IPS DF 6.9 (cell line): ENCODE results near the gene NFXL1.

ENCODE experiments used
- DNase-seq: peaks from one replicate; pipeline ENCODE4 v3.0.0-alpha.2; 2013; ENCODE audit warnings: low read depth, low spot score
- H3K27ac ChIP-seq: one replicate; pipeline ENCODE4 v1.5.1; 2013; ENCODE audit warnings: low read length, control low read depth
- H3K27me3 ChIP-seq: 2 replicates; pipeline ENCODE4 v1.6.1; 2013; ENCODE audit warnings: mild to moderate bottlenecking, low read length; ENCODE audit not compliant: control insufficient read depth, insufficient read depth
- H3K36me3 ChIP-seq: 2 replicates; pipeline ENCODE4 v1.6.1; 2013; ENCODE audit warnings: low read length; ENCODE audit not compliant: control insufficient read depth, insufficient read depth
- H3K4me1 ChIP-seq: 2 replicates; pipeline ENCODE4 v1.6.1; 2013; ENCODE audit warnings: low read length; ENCODE audit not compliant: control insufficient read depth, insufficient read depth
- H3K4me3 ChIP-seq: 2 replicates; pipeline ENCODE4 v1.5.1; 2013; ENCODE audit warnings: mild to moderate bottlenecking, low read length
- H3K9me3 ChIP-seq: 2 replicates; pipeline ENCODE4 v1.6.1; 2013; ENCODE audit warnings: low read length, inconsistent platforms; ENCODE audit not compliant: control insufficient read depth, insufficient read depth
- WGBS: extraction: QIAGEN DNeasy Blood & Tissue Kit; methylation state at CpG from one replicate; pipeline ENCODE4 v1.1.7; 2013; ENCODE audit warnings: mixed read lengths, missing lambda C conversion rate; ENCODE audit not compliant: insufficient read length, insufficient coverage; 5-methylcytosine and 5-hydroxymethylcytosine counted together

The NFXL1 gene

GRCh38 chr4:47837094-47837907, 77.1 kb downstream of the NFXL1 start:
- Histone ChIP-seq H3K4me3 (peak overlapping the region; percentile 56), H3K27ac (no peak overlapping the region), H3K9me3 (no peaks in the 10 kb centered on the region), H3K36me3 (no peaks in the 10 kb centered on the region; the same call in 1 of the 2 replicates), H3K27me3 (no peaks in the 10 kb centered on the region), H3K4me1 (0 out of 2 replicates have a peak, but pooled peaks cover 3% of the 10 kb centered on the region)
- no peak for DNase-seq
- no CpG with 5 or more reads among the region's 58 CpGs for WGBS

DNA sequence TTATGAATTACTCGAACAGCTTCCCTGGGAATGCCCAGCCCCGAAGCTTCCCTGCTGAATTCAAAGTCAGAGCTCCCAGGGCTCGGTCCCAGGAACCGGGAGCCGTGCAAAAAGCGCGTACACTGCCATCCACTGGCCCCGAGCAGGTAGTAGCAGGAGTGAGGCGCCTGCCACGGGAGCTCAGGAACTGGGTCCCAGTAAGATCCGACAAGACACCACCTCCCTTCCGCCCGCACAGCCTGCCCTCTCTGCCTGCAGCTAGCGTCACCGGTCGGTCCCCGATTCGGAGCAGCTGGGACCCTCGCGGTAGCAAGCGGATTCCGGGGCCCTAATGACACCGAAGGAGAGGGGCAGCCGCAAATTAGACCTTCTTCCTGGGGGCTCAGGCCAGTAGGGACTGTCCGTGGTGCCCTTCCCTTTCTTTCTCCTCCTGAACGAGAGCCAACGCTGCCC, 77.7 kb downstream of the NFXL1 start:
- no peaks in the 10 kb centered on the region for H3K27me3 ChIP-seq
- H3K4me1 ChIP-seq: 0 out of 2 replicates have a peak, but pooled peaks cover 3% of the 10 kb centered on the region
- no peak overlapping the region for H3K27ac ChIP-seq
- no peaks in the 10 kb centered on the region for H3K9me3 ChIP-seq
- H3K4me3 ChIP-seq: peak overlapping the region; percentile 56; the same call in 1 of the 2 replicates
- DNase-seq: peak; percentile 63
- no peaks in the 10 kb centered on the region; the same call in 1 of the 2 replicates for H3K36me3 ChIP-seq
- no CpG with 5 or more reads among the region's 27 CpGs for WGBS

- 0 out of 2 replicates have a peak, but pooled peaks cover 3% of the 10 kb centered on the region for H3K4me1 ChIP-seq
Measured at GRCh38 chr4:47835494-47835893, 78.9 kb downstream of the NFXL1 start.

DNA sequence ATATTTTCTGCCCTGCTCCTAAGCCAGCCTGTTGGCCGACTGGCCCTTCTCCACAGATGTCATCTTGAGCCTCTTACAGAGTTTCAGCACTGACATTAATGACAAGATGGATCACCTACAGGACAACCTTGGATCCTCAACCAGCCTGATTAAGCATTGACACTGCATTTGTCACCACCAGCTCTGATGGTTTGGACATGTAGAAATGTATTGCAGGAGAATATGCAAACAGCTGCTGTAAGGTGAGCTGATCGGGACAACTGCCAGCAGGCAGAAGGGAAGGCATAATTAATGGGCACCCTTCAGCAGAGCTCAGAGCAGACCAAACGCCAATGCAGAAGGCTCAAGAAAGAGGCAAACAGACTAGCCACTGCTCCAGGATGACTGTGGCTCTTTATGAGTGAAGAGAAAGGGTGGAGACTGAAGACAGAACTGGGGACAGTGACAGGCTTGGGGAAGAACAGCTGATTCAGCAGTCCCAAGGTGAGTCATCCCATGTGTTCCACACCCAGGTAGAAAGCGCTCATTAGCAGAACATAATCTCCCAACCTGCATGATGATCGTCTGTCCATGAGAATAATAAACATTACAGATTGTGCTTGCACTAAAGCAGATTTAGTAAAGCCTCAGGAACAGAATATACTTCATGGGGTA, 83.2 kb downstream of the NFXL1 start:
- Histone ChIP-seq H3K4me3 (no peak overlapping the region), H3K27me3 (no peaks in the 10 kb centered on the region), H3K36me3 (no peaks in the 10 kb centered on the region), H3K9me3 (no peaks in the 10 kb centered on the region), H3K27ac (no peak overlapping the region), H3K4me1 (0 out of 2 replicates have a peak, but pooled peaks cover 1% of the 10 kb centered on the region)
- DNase-seq: no peak
- no CpG with 5 or more reads among the region's 5 CpGs for WGBS

More at GRCh38 chr4:47835494-47835893, 78.9 kb downstream of the NFXL1 start:
- Histone ChIP-seq H3K4me3 (no peak overlapping the region), H3K27me3 (no peaks in the 10 kb centered on the region), H3K36me3 (no peaks in the 10 kb centered on the region; the same call in 1 of the 2 replicates), H3K27ac (no peak overlapping the region), H3K9me3 (no peaks in the 10 kb centered on the region)
- no CpG with 5 or more reads among the region's 2 CpGs for WGBS
- no peak for DNase-seq

GRCh38 chr4:47830265-47831025, 83.9 kb downstream of the NFXL1 start:
- Histone ChIP-seq H3K4me3 (no peak overlapping the region), H3K9me3 (no peaks in the 10 kb centered on the region), H3K4me1 (no peaks in the 10 kb centered on the region), H3K27ac (no peak overlapping the region), H3K27me3 (no peaks in the 10 kb centered on the region), H3K36me3 (no peaks in the 10 kb centered on the region)
- no CpG with 5 or more reads among the region's 3 CpGs for WGBS
- no peak for DNase-seq

- DNase-seq: no peak
- Histone ChIP-seq H3K9me3 (no peaks in the 10 kb centered on the region), H3K27me3 (no peaks in the 10 kb centered on the region), H3K4me3 (no peak overlapping the region), H3K36me3 (no peaks in the 10 kb centered on the region), H3K27ac (no peak overlapping the region), H3K4me1 (no peaks in the 10 kb centered on the region)
Measured at GRCh38 chr4:47829438-47829837, 84.9 kb downstream of the NFXL1 start.

GRCh38 chr4:47827343-47828047, 86.9 kb downstream of the NFXL1 start:
- WGBS: no CpG with 5 or more reads among the region's 2 CpGs
- Histone ChIP-seq H3K4me3 (no peak overlapping the region), H3K27me3 (no peaks in the 10 kb centered on the region), H3K9me3 (no peaks in the 10 kb centered on the region), H3K4me1 (no peaks in the 10 kb centered on the region), H3K27ac (no peak overlapping the region), H3K36me3 (no peaks in the 10 kb centered on the region)
- no peak for DNase-seq

DNA sequence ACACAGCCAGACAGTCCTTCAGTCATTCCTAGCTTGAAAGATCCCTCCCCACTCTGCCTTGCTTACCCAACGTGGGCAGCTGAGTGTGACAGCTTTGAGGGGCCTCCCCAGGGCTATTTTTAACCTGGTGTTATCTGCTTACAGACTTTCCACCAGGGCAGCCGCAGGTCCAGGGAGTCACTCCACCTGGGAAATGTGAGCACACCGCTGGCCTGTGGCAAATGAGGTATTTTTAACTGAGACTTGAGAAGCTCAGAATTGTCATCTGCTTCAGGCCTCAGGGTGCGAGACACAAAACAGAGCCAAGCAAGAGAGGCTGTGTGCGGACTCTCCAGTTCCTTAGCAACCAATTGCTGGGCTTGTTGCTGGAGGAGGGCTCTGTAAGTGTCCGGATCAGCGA, 89.5 kb downstream of the NFXL1 start:
- no peaks in the 10 kb centered on the region for H3K4me1 ChIP-seq
- no CpG with 5 or more reads among the region's 7 CpGs for WGBS
- H3K27ac ChIP-seq: no peak overlapping the region
- no peak overlapping the region for H3K4me3 ChIP-seq
- no peaks in the 10 kb centered on the region for H3K36me3 ChIP-seq
- no peaks in the 10 kb centered on the region for H3K9me3 ChIP-seq
- no peaks in the 10 kb centered on the region for H3K27me3 ChIP-seq
- DNase-seq: no peak

DNA sequence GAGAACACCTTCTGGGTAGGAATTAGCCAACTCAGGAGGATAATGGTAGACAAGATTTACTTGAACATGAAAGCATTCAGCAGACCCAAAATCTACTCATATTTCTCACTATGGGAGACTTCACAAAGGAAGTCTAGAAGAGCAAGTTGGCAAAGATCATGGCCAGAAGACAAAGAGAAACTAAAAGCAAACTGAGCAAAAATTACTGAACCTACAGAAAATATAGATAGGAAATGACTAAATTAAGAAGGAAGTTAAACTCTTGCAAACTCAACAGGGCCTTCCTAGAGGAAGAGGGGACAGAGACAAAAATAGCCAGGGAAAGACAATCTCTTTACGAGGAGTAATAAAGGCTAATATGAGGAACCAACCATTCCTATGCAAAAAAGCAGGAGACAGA, 95.2 kb downstream of the NFXL1 start:
- DNase-seq: no peak
- H3K9me3 ChIP-seq: no peaks in the 10 kb centered on the region
- no CpG with 5 or more reads among the region's 1 CpG for WGBS
- no peak overlapping the region for H3K27ac ChIP-seq
- H3K4me3 ChIP-seq: no peak overlapping the region
- H3K4me1 ChIP-seq: no peaks in the 10 kb centered on the region
- H3K27me3 ChIP-seq: no peaks in the 10 kb centered on the region
- H3K36me3 ChIP-seq: no peaks in the 10 kb centered on the region

GRCh38 chr4:47817275-47817674, 97.1 kb downstream of the NFXL1 start:
- DNase-seq: no peak
- H3K27ac ChIP-seq: no peak overlapping the region
- H3K4me3 ChIP-seq: no peak overlapping the region
- H3K9me3 ChIP-seq: no peaks in the 10 kb centered on the region
- H3K36me3 ChIP-seq: no peaks in the 10 kb centered on the region
- no peaks in the 10 kb centered on the region for H3K27me3 ChIP-seq
- no peaks in the 10 kb centered on the region for H3K4me1 ChIP-seq
